ENCODE data around the gene MKRN2.

MKRN2 gene

DNA sequence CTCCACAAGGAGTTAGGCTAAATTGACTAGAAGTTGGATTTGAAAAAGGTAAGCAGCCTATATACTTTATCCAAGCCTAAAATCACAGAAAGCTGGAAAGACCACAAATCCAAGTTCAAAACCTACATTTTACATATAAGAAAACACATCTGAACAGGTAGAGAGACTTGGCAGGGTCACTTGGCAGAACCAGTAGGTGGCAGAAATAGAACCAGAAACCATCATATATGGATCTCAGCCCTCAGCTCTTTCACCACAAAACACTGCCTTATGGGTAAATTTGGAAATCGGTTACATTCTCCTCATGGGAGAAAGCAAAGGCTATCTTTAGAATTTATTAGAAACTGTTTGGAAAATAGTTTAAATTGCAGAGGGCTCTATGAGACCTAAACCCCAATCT lies 44.2 kb downstream of the MKRN2 start:
- no peaks in the 10 kb centered on the region for H3K9me3 ChIP-seq (ENCODE audit: insufficient read depth, low read length, severe bottlenecking)
- H3K79me2 ChIP-seq (ENCODE audit: insufficient read depth, low read length) = no peaks in the 10 kb centered on the region; the same call in 1 of the 2 replicates
- H3K4me1 ChIP-seq (ENCODE audit: insufficient read depth, low read length) = no peaks in the 10 kb centered on the region
- H3K27me3 ChIP-seq (ENCODE audit: insufficient read depth, low read length, poor library complexity) = no peaks in the 10 kb centered on the region
- H3K36me3 ChIP-seq (ENCODE audit: insufficient read depth, low read length) = peaks cover 96% of the 10 kb centered on the region
- no peak overlapping the region for H3K4me2 ChIP-seq (ENCODE audit: insufficient read depth, low read length)
- no peak overlapping the region for H2AFZ ChIP-seq (ENCODE audit: low read depth, low read length)
- H3K4me3 ChIP-seq (ENCODE audit: low read depth in 1 of 2, low read length in 2 of 2) = no peak overlapping the region
- ATAC-seq (ENCODE audit: insufficient read depth, low read depth) = no peak
- TF ChIP-seq EZH2 (IDR thresholded peaks at IDR 0.05; ENCODE audit: borderline replicate concordance, low read depth, low read length, severe bottlenecking) = no peak
- TF ChIP-seq, protein P1, sequence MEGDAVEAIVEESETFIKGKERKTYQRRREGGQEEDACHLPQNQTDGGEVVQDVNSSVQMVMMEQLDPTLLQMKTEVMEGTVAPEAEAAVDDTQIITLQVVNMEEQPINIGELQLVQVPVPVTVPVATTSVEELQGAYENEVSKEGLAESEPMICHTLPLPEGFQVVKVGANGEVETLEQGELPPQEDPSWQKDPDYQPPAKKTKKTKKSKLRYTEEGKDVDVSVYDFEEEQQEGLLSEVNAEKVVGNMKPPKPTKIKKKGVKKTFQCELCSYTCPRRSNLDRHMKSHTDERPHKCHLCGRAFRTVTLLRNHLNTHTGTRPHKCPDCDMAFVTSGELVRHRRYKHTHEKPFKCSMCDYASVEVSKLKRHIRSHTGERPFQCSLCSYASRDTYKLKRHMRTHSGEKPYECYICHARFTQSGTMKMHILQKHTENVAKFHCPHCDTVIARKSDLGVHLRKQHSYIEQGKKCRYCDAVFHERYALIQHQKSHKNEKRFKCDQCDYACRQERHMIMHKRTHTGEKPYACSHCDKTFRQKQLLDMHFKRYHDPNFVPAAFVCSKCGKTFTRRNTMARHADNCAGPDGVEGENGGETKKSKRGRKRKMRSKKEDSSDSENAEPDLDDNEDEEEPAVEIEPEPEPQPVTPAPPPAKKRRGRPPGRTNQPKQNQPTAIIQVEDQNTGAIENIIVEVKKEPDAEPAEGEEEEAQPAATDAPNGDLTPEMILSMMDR (IDR thresholded peaks at IDR 0.05; ENCODE audit: borderline replicate concordance, extremely low read depth, low read length, poor library complexity, severe bottlenecking) = peak; percentile 10
- no peak overlapping the region for H3K27ac ChIP-seq (ENCODE audit: low read length)
- H3K9ac ChIP-seq (ENCODE audit: low read depth, low read length) = no peak overlapping the region
- DNase-seq = no peak
- 0 out of 2 replicates have a peak, but pooled peaks cover 4% of the 10 kb centered on the region for H4K20me1 ChIP-seq (ENCODE audit: insufficient read depth, low read length)

DNA sequence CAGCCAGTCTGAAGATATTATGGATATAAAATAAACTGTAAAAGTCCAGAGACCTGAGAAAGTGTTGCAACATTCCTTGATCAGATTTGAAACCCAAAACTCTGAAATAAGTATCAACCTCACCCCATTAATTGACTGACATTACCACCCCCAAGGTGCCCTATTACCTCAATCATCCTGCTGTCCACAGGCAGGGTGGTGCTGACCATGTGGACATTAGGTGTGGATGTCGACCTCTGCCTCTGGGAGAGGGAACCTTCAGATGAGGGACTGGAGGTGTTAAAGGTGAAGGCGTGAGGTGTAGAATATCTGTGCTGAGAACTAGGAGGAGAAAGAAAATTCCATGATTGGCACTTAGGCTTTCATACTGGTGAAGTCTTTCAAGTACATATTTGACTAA lies 47.1 kb downstream of the MKRN2 start:
- no peak overlapping the region for H3K27ac ChIP-seq (ENCODE audit: low read length)
- TF ChIP-seq, protein P1 (IDR thresholded peaks at IDR 0.05; ENCODE audit: borderline replicate concordance, extremely low read depth, low read length, poor library complexity, severe bottlenecking) = no peak
- no peak for TF ChIP-seq EZH2 (IDR thresholded peaks at IDR 0.05; ENCODE audit: borderline replicate concordance, low read depth, low read length, severe bottlenecking)
- H4K20me1 ChIP-seq (ENCODE audit: insufficient read depth, low read length) = 0 out of 2 replicates have a peak, but pooled peaks cover 2% of the 10 kb centered on the region
- H3K4me1 ChIP-seq (ENCODE audit: insufficient read depth, low read length) = no peaks in the 10 kb centered on the region
- H3K4me3 ChIP-seq (ENCODE audit: low read depth in 1 of 2, low read length in 2 of 2) = no peak overlapping the region
- DNase-seq = no peak
- peaks cover 4% of the 10 kb centered on the region for H3K79me2 ChIP-seq (ENCODE audit: insufficient read depth, low read length)
- no peaks in the 10 kb centered on the region for H3K27me3 ChIP-seq (ENCODE audit: insufficient read depth, low read length, poor library complexity)
- H3K36me3 ChIP-seq (ENCODE audit: insufficient read depth, low read length) = peaks cover 97% of the 10 kb centered on the region
- no peak overlapping the region for H2AFZ ChIP-seq (ENCODE audit: low read depth, low read length)
- H3K9ac ChIP-seq (ENCODE audit: low read depth, low read length) = no peak overlapping the region
- no peaks in the 10 kb centered on the region for H3K9me3 ChIP-seq (ENCODE audit: insufficient read depth, low read length, severe bottlenecking)
- ATAC-seq (ENCODE audit: insufficient read depth, low read depth) = no peak
- H3K4me2 ChIP-seq (ENCODE audit: insufficient read depth, low read length) = no peak overlapping the region

DNA sequence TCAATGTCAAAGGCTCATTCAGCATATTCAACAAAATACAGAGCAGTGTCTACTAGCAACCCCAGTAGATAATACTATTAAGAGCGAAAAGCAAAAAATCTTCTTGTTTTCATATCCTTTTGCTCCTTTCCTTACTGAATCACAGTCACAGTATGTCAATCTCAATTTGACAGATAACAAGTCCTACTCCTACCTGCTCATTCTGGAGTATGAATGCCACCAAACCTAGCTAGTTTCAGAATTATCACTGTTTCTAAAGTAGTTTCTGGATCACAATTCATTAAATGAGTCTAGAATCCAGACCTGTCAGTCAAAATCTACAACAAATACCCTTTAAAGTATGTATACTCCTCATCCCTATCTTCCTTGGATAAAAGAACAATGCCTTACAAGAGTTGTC lies 51.5 kb downstream of the MKRN2 start:
- H3K36me3 ChIP-seq (ENCODE audit: insufficient read depth, low read length) = peaks cover 88% of the 10 kb centered on the region
- H3K4me1 ChIP-seq (ENCODE audit: insufficient read depth, low read length) = no peaks in the 10 kb centered on the region
- no peak overlapping the region for H2AFZ ChIP-seq (ENCODE audit: low read depth, low read length)
- H3K9me3 ChIP-seq (ENCODE audit: insufficient read depth, low read length, severe bottlenecking) = no peaks in the 10 kb centered on the region
- TF ChIP-seq, protein P1 (IDR thresholded peaks at IDR 0.05; ENCODE audit: borderline replicate concordance, extremely low read depth, low read length, poor library complexity, severe bottlenecking) = no peak
- TF ChIP-seq EZH2 (IDR thresholded peaks at IDR 0.05; ENCODE audit: borderline replicate concordance, low read depth, low read length, severe bottlenecking) = no peak
- DNase-seq (no peak), ATAC-seq (ENCODE audit: insufficient read depth, low read depth) (no peak)
- H3K27me3 ChIP-seq (ENCODE audit: insufficient read depth, low read length, poor library complexity) = no peaks in the 10 kb centered on the region
- H3K9ac ChIP-seq (ENCODE audit: low read depth, low read length) = no peak overlapping the region
- H3K27ac ChIP-seq (ENCODE audit: low read length) = no peak overlapping the region
- H3K79me2 ChIP-seq (ENCODE audit: insufficient read depth, low read length) = peaks cover 31% of the 10 kb centered on the region
- H3K4me2 ChIP-seq (ENCODE audit: insufficient read depth, low read length) = no peak overlapping the region
- H4K20me1 ChIP-seq (ENCODE audit: insufficient read depth, low read length) = peaks cover 17% of the 10 kb centered on the region
- H3K4me3 ChIP-seq (ENCODE audit: low read depth in 1 of 2, low read length in 2 of 2) = no peak overlapping the region

DNA sequence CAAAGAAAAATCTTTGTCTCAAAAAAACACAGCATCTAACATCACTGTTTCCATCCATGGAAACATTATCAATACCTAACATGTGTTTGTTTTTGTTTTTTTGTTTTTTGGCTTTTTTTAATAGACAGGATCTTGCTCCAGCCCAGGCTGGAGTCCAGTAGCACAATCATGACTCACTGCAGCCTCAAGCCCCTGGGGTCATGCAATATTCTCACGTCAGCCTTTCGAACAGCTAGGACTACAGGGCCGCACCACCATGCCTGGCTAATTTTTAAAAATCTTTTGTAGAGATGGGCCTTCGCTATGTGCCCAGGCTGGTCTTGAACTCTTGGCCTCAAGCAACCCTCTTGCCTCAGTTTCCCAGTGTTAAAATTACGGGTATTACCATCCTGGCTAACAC lies 54.2 kb downstream of the MKRN2 start:
- Histone ChIP-seq H4K20me1 (ENCODE audit: insufficient read depth, low read length) (peaks cover 26% of the 10 kb centered on the region), H3K36me3 (ENCODE audit: insufficient read depth, low read length) (peaks cover 88% of the 10 kb centered on the region), H3K4me2 (ENCODE audit: insufficient read depth, low read length) (no peak overlapping the region), H3K9ac (ENCODE audit: low read depth, low read length) (no peak overlapping the region), H3K27ac (ENCODE audit: low read length) (no peak overlapping the region), H3K9me3 (ENCODE audit: insufficient read depth, low read length, severe bottlenecking) (no peaks in the 10 kb centered on the region), H3K79me2 (ENCODE audit: insufficient read depth, low read length) (peaks cover 56% of the 10 kb centered on the region), H2AFZ (ENCODE audit: low read depth, low read length) (no peak overlapping the region), H3K4me1 (ENCODE audit: insufficient read depth, low read length) (no peaks in the 10 kb centered on the region), H3K27me3 (ENCODE audit: insufficient read depth, low read length, poor library complexity) (no peaks in the 10 kb centered on the region), H3K4me3 (ENCODE audit: low read depth in 1 of 2, low read length in 2 of 2) (no peak overlapping the region)
- no peak for DNase-seq
- no peak for TF ChIP-seq EZH2 (IDR thresholded peaks at IDR 0.05; ENCODE audit: borderline replicate concordance, low read depth, low read length, severe bottlenecking)
- TF ChIP-seq, protein P1 (IDR thresholded peaks at IDR 0.05; ENCODE audit: borderline replicate concordance, extremely low read depth, low read length, poor library complexity, severe bottlenecking) = no peak
- no peak for ATAC-seq (ENCODE audit: insufficient read depth, low read depth)
